Fibroblast of peridontal ligament (primary cell): ENCODE results near the gene ISCU.
"Not testable (repeated sequence)": the region's sequence is repeated elsewhere in the genome, so short reads cannot be mapped to it uniquely, and the experiment has no call there.

Experiments used
- DNase-seq: peaks from one replicate; pipeline ENCODE4 v3.0.0-alpha.2; 2010; ENCODE audit errors: extremely low read depth

Gene ISCU

GRCh38 chr12:108543652-108544051, 18.7 kb upstream of the ISCU start:
- no peak for DNase-seq

- DNase-seq = no peak
Observed at GRCh38 chr12:108547686-108548085, 14.7 kb upstream of the ISCU start.

GRCh38 chr12:108548954-108549521, 13.4 kb upstream of the ISCU start:
- DNase-seq = no peak

GRCh38 chr12:108551535-108551934, 10.9 kb upstream of the ISCU start:
- peak; percentile 87 for DNase-seq

GRCh38 chr12:108553799-108554198, 8.6 kb upstream of the ISCU start:
- DNase-seq = no peak

- not testable (repeated sequence) for DNase-seq
Observed at GRCh38 chr12:108555383-108555782, 7.0 kb upstream of the ISCU start.

- no peak for DNase-seq
Observed at GRCh38 chr12:108559007-108559655, 3.3 kb upstream of the ISCU start.

GRCh38 chr12:108559748-108560147, 2.6 kb upstream of the ISCU start:
- no peak for DNase-seq

- DNase-seq = peak; percentile 63
Observed at GRCh38 chr12:108560321-108560721, 2.1 kb upstream of the ISCU start.

- DNase-seq = peak; percentile 92
Observed at GRCh38 chr12:108560752-108561719, 1.4 kb upstream of the ISCU start, which contains the start of gene SART3. Gene SART3 (minus strand): TSS chr12:108561173. CDS start chr12:108561154, 19 bp downstream.

GRCh38 chr12:108561852-108562347, 496 bp upstream of the ISCU start:
- no peak for DNase-seq

- DNase-seq = peak; percentile 94
Observed at GRCh38 chr12:108563136-108563803, 874 bp downstream of the ISCU start.

GRCh38 chr12:108563804-108564151, 1.4 kb downstream of the ISCU start:
- no peak for DNase-seq

- no peak for DNase-seq
Observed at GRCh38 chr12:108564724-108565123, 2.3 kb downstream of the ISCU start.

- DNase-seq = no peak
Observed at GRCh38 chr12:108565146-108565545, 2.8 kb downstream of the ISCU start.

- peak; percentile 64 for DNase-seq
Observed at GRCh38 chr12:108565976-108566375, 3.6 kb downstream of the ISCU start.

- no peak for DNase-seq
Observed at GRCh38 chr12:108566452-108566851, 4.1 kb downstream of the ISCU start.

GRCh38 chr12:108567406-108568337, 5.3 kb downstream of the ISCU start:
- no peak for DNase-seq

- DNase-seq = no peak
Observed at GRCh38 chr12:108568338-108569154, 6.2 kb downstream of the ISCU start.
